NCI-H2171 treated with DMSO at 0.1 percent for 48 hours (cell line): ENCODE data around the gene ZNF778.

Source experiments
- DNase-seq: peaks from one replicate; lab custom pipeline; 2025; lab: John Stamatoyannopoulos, UW

The ZNF778 gene

DNA sequence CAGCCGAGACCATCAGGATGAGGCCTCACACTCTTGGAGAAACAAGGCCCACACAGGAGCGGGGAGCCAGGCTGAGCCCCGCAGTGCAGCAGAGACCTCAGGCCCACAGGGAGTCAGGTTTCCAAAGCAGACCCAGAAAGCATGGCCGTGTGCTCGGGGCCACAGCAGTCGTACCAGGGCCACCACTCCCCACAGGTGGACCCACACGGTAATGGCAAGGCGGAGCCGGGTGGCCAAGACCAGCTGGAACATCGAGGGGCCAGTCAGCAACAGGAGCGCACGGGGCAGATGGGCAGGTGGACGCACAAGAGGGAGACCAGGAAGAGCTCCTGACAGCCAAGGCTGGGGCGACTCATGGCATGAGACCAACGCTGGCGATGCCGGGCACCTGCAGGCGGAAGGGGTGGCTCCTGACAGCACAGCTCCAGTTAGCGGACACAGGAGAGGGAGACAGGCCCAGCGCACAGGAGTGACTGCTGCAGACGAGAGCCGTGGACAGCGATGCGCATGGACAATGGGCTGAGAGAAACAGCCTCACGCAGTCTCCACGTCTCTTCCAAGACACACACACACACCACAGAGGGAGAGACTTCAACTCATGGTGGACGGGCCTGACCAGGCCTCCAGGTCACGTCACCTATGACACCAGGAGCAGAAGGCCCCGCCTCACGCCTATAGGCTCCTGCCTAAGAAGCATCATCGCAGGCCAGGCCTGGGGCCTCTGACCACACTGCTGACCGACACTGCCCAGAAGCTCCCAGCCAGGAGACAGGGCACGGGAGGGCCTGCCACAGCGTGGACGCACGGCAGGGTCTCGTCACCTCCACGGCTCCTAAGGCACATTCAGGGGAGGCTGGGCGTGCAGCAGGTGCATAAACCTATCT lies 58.6 kb downstream of the ZNF778 start:
- DNase-seq = no peak

DNA sequence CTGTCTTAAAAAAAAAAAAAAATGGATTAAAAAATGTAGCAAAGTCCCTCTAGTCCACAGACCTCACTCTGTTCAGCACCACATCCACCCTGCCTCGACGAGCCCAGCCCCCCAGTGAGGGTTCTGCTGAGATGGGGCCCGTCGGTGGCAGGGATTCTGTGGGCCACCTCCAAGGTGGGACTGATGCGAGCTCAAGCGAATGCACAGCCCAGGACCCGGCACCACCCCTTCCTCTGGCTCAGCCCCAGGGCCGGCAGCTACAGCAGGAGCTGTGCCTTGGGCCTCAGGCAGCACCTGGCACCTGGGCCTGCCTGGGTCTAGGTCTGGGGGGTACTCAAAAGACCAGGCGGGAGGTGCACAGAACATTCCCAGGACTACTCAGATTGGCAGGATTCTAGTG lies 59.5 kb downstream of the ZNF778 start:
- no peak for DNase-seq

DNA sequence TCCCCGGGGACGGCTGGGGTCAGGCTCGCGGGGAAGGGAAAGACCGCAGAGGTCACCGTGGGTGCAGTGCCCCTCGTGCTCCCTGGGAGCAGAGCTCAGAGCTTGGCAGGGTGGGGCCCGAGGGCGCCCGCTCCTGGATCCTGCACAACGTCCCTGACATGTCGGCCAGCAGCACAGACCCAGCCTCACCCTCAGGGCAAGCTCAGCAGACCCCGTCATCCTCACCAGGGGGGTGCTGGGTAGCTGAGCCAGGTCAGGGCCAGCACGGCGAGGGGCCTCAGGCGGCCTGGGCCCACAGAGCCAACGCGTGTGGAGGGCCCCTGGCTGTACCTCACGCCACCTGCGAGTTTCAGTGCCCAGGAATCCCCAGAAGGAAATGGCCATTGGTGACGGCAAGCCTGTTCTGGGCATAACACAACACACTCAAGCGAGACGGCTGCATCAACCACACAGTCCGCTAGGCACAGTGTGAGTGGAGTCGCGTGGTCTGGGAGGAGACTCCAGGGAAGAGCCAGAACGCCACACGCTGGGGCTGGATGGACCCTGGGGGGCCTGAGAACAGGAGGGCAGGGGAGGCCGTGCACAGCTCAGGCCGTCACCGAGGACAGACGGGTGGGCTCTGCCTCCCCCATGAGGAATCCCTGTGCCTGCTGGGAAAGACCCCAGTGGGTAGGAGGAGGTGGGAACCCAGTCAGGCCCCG lies 60.3 kb downstream of the ZNF778 start:
- DNase-seq = no peak

DNA sequence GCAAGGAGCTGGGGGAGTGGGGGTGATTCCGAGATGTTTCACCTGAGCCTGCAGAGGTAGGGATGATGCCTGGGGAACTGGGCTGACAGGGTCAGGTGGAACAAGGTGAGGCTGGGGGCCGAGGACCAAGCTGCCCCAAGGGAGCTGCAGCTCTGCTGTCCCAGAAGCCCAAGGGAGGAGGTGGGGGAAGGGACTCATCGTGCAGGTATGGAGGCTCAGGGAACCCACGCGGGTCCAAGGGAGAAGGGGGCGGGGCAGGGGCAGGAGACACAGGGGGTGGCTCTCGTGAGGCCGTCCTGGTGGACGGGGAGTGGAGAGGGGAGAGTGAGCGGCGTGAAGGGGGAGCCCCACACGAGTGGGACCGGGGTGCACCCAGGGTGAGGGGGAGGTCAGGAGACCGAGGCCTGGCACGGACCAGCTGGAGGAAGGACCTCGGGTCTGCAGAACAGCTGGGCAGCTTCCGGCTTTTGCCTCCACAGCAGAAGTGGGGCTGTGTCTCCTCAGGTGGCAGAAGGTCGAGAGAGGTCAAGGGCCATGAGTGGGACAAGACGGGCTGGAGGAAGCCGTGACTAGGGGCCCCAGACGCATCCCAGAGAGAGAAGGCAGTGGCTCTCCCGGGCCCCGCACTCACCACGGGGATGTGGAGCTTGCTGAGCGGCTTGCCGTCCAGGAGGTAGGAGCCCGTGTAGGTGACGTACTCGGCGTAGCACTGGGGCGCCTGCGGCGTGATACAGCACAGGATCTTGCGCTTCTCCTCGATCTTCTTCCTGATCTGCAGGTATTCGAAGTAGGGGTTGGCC lies 61.1 kb downstream of the ZNF778 start:
- no peak for DNase-seq

DNA sequence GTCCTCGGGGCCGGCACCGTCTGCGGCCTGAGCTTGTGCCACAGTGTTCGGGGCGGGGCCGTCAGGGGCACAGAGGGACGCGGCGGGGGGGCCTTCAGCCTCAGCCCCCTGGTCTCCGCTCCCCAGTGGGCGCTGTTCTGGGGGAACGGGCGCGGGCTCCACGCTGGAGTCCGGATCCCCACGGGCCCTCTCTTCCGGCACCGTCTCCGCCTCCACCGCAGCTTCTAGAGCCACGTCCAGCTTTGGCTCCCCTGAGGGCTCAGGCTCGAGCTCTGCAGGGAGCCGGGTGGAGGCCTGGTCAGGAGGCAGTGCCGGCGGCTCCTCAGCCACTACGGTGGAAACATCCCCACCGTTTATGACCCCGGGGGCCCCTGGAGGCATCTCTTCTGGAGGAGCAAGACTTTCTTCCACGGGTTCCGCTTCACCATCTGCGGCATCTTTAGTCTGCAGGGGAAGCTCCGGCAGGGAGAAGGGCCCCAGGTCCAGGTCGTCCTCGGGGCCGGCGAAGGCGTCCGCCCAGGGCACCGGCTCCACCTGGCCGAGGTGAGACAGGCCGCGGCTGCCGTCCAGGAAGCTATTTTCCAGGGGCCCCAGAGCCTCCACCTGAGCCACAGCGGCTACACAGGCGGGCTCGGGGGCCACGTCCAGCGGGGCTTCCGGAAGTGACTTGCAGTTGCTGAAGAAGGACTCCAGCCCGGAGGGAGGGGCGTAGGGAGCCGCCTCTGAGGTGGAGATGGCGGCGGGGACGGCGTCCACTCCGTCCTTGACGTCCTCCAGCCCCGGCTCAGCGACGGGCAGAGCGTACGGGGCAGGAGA lies 62.4 kb downstream of the ZNF778 start:
- DNase-seq = no peak

DNA sequence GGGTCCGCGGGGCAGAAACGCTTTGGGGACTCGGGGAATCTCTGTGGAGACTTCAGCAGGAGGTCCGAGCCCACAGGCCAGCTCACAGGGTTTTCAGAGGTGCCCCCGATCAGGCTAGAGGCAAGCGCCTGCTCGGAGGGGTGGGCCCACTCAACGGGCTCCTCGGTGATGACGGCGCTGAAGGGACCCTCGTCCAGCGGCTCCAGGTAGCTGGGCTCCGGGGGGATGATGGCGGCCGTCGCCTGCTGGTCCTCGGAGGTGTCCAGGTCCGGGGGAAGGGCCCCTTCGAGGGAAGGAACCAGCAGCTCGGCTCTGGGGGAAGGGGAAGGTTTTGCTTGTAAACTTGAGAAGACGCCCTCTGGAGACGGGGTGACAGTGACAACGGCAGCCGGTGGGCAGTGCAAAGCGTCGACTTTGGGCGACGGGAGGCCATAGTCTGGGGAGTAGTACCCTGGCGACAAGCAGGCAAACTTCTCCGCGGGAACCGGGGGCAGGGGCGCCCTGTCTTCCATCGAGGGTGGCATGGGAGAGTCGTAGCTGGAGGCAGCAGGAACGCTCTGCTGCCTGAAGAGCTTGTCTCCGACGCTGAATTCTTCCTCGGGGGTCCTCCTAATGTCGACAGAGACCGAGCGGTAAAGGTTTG lies 63.2 kb downstream of the ZNF778 start:
- no peak for DNase-seq

DNA sequence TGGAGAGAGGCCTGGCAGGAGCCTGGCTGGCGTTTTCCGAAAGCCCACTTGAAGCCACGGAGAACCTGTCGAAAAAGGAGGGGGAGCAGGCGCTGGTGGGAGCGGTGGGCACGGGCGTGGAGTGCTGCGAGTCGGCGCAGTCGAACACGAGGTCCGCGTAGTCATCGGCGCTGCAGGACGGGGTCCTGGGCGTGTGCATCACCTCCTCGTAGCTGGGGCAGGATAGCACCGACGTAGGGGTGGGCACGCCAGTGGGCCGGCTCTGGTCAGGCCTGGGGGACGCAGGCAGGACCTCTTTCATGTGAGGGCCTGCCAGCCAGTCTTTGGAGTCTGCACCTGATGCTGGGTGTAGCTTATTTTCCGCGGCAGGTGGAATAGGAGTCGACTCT lies 63.7 kb downstream of the ZNF778 start:
- DNase-seq = no peak

DNA sequence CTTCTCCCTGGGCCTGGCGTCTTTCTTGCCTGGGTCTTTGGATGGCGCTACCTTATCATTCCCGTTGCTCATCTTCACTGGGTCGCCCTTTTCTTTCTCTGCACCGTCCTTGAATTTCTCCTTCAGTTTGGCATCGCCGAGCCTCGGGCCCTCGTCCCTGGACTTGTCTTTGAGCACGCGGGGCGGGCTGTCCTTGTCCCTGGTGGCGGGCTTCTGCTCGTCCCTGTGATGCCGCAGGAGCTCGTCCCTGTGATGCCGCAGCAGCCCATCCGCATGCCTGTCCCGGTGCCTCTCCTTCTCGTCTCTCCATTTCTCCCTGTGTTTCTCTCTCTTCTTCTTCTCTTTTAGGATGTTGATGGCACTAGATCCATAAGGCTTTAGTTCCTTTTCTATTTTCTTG lies 64.3 kb downstream of the ZNF778 start:
- DNase-seq = no peak

DNA sequence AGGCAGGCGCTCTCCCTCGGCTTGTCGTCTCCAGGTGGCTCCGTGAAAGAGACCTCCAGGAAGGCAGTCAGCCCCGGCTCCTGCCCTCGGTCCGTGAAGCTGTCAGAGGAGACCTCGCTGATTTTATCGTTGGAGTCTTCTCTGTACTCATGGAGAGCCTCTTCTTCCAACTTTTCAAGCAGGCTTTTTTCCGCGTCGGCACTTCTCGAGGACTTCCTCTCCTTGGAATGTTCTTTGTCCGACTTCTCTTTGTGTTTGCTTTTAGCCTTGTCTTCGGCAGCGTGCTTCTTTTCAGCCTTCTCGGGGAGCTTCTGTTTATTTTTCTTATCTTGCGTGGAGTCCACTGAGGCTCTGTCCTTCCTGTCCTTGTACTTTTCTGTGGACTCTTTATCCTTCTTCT lies 65.0 kb downstream of the ZNF778 start:
- DNase-seq = no peak

DNA sequence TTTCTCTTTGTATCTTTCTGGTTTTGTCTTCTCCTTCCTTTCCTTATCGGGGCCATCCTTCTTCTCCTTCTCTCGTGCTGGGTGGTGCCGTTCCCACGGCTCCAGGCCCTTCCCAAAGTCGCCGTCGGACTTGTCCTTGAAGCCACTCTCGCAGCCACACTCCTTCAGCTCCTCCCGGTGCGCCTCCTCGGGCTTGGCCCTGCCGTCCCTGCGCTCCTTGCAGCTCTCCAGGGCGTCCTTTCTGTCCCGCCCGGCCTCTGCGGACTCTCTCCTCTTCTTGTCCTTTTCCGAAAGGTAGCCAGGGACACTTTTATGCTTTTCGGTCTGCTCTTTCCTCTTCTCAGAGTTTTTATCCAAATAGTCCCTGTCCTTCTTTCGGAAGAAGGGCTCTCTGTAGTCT lies 65.9 kb downstream of the ZNF778 start:
- DNase-seq = no peak

DNA sequence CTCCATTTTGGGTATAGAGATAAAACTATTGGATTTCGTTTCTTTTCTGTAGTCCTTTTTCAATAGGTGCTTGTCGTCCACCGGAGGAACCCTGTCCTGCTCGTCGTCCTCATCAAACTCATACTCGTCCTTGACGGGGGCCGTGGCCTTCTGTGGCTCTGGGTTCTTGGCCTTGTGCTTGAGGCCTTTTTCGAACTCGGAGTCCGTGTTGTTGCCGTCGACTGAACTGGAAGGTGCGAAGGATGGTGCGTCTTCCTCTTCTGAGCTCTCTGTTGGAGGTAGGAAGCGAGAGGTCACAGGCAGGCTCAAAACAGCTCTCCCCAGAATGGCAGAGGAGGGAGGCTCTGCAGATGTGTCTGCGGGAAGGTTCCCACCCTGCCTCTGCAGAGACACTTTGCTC lies 67.9 kb downstream of the ZNF778 start:
- DNase-seq = no peak

DNA sequence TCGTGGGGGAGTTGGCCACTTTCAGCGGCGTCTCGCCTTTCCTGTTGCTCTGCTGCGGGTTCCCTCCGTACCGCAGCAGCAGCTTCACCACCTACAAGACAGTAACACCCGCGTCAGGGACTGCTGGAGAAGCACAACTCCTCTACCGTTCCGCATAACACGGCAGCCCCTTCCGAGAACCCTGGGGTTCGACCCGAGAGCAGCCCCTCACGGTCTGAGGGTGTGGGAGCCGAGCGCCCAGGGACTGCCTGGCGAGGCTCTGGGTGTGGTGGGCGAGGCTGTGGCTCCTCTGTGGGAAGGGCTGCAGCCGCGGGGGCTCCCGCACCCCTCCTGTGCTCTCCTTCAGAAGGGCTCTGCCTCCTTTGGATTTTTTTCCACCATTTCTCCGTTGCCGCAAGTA lies 68.6 kb downstream of the ZNF778 start:
- DNase-seq = no peak
